Nucleus accumbens (tissue), 56 donors: ENCODE data around the gene MARCHF9.
A peak's percentile ranks its signal among the peaks of the same experiment; 100 is the strongest.

Experiments used
- DNase-seq, 56 donors: peaks; one replicate each; lab custom pipeline; 2025; lab: John Stamatoyannopoulos, UW

Gene MARCHF9

DNA sequence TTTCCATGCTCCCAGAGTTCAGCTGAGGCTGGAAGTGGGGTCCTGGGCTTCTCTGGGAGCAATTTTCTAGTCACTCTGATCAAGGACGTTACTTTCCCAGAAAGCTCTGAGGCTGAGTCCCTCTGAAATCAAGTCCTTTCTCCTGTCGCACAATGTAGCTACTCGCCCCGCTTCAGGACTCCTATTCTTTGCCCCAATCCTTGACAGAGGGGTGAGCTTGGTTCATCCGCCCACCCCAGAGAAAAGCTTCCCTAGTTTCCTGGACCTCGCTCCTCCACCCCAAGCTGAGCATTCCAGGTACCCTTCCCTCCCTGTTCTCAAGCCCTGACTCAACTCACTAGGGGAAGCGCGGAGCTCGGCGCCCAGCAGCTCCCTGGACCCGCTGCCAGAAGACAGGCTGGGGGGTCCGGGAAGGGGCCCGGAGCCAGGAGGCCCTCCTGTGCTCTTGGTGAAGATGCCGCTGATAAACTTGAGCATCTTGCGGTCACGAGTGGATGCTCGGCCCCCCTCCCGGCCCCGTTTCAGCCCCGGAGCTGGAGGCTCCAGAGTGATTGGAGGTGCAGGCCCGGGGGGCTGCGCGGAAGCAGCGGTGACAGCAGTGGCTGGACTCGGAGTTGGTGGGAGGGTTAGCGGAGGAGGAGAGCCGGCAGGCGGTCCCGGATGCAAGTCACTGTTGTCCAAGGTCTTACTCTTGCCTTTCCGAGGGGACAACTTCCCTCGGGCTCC is 18.0 kb upstream of the MARCHF9 start:
- DNase-seq: no peak

DNA sequence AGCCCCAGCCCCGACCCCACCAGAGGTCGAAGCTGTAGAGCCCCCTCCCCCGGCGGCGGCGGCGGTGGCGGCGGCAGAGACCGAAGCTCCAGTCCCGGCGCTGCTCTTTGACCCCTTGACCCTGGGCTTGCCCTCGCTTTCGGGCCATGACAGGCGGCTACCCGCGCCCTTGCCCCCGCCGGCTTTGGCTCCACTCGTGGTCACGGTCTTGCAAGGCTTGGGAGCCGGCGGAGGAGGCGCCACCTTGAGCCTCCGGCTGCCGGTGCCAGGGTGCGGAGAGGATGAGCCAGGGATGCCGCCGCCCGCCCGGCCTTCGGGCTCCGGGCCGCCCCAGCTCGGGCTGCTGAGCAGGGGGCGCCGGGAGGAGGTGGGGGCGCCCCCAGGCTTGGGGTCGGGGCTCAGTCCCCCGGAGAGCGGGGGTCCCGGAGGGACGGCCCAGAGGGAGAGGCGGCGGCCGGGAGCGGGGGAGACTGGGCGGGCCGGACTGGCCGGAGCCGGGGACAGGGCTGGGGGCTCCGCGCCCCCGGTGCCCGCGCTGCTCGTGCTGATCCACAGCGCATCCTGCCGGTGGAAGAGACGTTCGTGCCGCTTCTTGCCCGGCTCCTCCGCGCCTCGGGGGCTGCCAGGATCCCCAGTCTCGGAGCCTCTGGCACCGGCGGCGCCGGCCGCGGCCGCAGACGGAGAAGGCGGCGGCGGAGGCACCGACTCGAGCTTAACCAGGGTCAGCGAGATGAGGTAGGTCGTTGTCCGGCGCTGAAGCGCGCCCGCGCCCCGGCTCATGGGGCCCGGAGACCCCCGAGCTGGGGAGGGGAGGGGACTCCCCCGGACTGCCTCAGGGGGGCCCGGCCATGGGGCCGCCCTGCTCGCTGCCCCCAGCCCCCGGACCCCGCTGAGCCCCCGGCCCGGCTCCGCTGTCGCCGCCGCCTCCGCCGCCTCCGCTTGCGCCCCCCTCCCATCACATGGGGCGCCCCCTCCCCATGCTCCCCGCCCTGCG is 17.1 kb upstream of the MARCHF9 start:
- DNase-seq: peak in 2 of 56 donors; percentile 26 to 27

DNA sequence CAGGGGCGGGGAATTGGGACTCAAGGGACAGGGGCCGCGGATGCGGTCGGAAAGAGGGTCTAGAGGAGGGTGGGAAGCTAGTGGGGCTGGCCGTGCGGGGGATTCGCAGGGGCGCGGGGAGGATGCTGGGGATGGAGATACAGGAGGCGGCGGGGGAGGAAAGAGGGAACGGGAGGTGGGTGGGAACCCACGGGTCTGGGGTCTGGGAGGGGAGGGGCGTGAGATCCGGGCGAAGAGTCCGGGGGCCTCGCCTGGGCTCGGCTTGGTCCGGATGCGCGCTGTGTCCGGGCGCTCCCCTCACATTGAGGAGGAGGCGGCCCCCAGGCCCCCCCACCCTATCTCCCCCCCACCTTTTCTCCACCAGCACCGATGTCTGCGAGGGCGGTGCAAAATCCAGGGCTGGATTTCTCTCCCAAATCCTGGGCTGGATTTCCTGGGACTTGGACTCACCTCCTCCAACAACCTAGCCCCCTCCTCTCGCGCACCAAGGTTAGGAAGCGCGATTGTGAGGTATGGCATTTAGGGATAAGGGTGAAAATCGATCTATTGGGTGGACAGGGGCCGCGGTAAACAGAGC is 16.2 kb upstream of the MARCHF9 start, which contains the start of gene AGAP2:
AGAP2 (minus strand) TSS at position 82 of the 577 bp plus-strand sequence. CDS start 496 bp downstream, outside the sequence.
- DNase-seq: peak in 30 of 56 donors; percentile 10 to 79 (median 38)

DNA sequence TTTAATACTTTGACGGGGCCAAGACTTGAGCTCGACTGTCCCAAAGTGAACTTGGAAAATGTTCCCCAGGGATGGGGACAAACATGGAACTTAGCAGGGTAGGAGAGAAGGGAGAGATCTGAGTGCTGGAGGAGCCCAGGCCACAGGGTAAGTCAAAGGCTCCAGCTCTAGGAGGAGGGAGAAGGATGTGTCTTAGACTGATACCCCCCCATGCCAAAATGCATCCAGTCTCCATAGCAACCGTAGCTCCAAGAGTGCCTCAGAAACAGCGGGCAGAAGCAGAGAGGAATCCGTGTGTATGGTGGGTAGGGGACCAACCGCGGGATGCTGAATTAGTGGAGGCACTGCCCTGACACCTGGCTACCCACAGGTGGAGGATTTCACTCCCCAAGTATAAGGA is 15.5 kb upstream of the MARCHF9 start:
- DNase-seq: peak in 6 of 56 donors; percentile 7 to 41 (median 22)

DNA sequence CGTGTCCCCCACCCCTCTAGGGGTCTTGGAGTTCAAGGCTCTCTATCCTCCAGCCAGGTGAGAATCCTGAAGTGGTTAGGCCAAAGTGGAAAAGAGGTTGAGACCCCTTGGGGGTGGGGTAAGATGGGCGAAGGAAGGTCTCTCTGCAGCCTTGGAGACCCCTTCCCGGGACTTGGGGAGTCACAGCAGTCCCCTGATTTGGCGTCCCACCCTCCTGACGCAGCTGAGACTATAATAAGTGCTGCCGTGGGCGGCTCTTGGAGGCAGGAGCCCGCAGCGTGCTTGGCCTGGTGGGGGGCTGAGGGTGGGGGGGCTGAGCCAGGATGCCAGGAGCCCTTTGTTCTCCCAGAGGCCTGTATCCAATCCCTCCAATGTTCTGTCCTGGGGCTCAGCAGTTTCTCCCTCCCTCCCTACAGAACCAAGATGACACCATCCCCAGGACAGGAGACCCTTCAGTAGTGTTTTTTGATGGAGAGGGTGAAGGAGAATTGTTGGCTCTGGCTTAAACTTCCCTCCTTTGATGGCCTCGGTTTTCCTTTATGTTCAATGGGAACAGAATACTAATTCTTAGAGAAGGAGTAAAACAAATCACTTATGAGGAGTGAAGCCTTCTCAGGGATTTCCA is 14.9 kb upstream of the MARCHF9 start:
- DNase-seq: peak in 17 of 56 donors; percentile 14 to 67 (median 39)

- DNase-seq: peak in 37 of 56 donors; percentile 11 to 84 (median 49)
Measured at GRCh38 chr12:57740656-57741412, 14.1 kb upstream of the MARCHF9 start.

DNA sequence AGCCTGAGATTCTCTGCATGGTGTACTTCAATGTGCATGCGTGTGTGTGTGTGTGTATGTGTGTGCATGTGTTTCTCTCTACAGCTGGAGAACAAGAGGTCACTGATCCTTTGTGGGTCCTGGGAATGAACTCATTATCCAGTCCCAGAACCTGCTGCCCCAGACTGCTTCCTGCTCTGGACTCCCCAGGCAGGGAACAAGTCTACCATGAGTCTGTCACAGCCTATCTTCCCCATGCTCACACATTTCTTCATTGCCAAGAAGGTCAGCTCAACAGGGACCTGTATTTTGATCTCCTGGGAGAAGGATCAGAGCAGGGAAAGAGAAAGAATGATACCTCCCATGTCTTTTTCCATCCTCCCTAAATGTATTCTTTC is 13.5 kb upstream of the MARCHF9 start:
- no peak for DNase-seq

DNA sequence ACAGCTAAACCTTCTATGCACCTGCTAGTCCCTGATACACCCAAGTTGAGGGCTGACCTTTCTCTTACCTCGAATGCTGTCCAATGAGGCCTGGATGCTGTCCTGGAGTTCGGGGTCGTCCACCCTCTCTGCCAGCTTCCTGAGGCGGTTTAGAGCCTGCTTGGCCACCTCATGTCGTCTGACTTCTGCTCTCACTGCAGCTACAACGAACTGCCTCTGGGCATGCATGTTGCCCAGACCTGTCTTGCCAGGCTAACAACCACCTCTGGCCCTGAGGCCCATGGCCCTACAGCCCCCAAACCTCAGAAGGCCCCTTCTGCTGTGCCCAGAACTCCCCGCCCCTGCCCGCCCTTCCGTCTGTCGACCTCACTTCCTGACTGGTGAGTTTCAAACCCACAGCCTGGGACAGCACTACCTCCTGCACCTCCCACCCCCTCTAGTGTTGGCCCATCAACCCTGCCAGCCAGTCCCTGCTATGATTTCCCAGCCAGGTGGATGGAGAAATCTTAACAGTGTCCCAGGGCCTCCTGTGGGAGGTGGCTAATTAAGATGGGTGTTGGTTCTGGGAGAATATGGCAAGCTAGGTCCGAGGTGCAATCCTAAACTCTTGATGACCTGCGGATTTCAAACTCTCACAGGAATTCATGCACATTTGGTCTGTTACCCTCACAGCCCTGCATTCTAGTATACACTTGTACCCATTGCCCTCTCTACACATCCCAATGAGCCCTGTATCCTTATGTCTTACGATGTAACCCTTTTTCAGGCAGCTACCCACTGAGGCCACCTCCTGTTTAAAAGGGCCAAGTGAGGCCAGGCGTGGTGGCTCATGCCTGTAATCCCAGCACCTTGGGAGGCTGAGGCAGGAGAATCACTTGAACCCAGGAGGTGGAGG is 12.8 kb upstream of the MARCHF9 start:
- DNase-seq: peak in 1 of 56 donors; percentile 6

DNA sequence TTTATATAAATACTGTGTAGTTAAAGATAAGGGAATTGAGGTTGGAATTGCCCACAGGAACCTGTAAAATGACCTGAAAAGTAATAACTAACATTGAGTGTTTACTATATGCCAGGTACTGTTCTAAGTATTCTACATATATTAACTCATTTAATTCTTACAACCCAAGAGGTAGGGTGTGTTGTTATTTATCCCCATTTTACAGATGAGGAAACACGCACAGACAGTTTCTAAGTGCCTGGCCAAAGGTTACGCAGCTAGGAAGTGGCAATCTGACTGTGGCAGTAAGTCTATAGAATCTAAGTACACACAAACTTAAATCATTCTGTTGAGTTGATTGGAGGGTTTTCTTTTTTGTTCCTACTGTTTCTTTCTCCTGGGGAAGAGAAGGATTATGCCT is 11.1 kb upstream of the MARCHF9 start:
- no peak for DNase-seq

GRCh38 chr12:57744194-57744776 is 10.6 kb upstream of the MARCHF9 start:
- peak in 22 of 56 donors; percentile 45 to 91 (median 74) for DNase-seq

GRCh38 chr12:57744777-57745484 is 10.0 kb upstream of the MARCHF9 start, which contains the start of gene TSPAN31:
TSS of gene TSPAN31 (plus strand) at chr12:57745039. CDS start at chr12:57745155, 116 bp downstream.
- DNase-seq: peak; percentile 54 to 99 (median 94)

DNA sequence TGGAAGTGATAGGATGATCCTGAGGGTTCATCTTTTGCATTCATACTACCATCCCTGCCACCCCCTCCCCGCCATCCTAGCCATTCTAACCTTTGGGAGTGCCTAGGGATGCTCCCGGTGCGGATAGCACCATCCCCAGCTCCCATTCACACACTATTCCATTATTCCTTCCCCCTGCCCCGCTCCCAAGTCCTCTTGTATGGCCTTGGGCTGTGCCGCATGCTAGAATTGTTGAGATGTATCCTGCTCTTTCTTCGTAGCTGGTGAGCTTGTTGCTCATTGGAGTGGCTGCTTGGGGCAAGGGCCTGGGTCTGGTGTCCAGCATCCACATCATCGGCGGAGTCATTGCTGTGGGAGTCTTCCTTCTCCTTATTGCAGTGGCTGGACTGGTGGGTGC is 9.4 kb upstream of the MARCHF9 start:
- DNase-seq: peak in 3 of 56 donors; percentile 21 to 49 (median 25)

DNA sequence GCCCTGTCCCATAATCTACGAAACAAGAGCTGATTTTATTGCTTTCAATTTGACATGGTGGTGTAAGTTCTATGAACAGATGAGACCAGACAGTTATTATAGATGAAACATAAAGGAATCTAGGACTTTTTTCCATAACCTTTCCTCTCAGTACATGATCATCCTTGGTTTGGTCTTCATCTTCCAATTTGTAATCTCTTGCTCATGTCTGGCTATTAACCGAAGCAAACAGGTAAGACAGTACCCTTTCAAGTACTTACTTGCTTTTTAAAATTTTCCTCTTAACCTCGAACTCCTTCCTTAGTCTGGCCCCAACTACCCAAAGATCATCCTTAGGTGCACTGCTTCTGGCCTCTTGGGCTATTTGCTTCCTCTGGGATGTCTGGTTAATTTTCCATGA is 8.9 kb upstream of the MARCHF9 start:
- DNase-seq: no peak

- no peak for DNase-seq
Measured at GRCh38 chr12:57749061-57749460, 5.8 kb upstream of the MARCHF9 start.

- DNase-seq: no peak
Measured at GRCh38 chr12:57750561-57751431, 4.1 kb upstream of the MARCHF9 start.

GRCh38 chr12:57751432-57751787 is 3.5 kb upstream of the MARCHF9 start:
- DNase-seq: no peak
